Mammary epithelial cell (primary cell): Measurements from ENCODE around the gene FIZ1.

ENCODE experiments used
- CTCF ChIP-seq, 2 donors: IDR thresholded peaks in 1 of 2; conservative IDR thresholded peaks in 1 of 2; 2 replicates each; pipeline ENCODE4 v1.5.1; 2011 to 2012; ENCODE audit warnings: inconsistent platforms in 2 of 2, low read length in 2 of 2, mild to moderate bottlenecking in 2 of 2, control low read depth in 1 of 2, low read depth in 1 of 2; ENCODE audit not compliant: insufficient read depth in 1 of 2; ENCODE audit errors: extremely low read depth in 1 of 2
- EZH2 ChIP-seq: IDR thresholded peaks from 2 replicates; pipeline ENCODE4 v1.6.1; 2012; ENCODE audit warnings: low read length, inconsistent platforms, borderline replicate concordance

GRCh38 chr19:55619286-55619685 lies 20.0 kb upstream of the FIZ1 start:
- TF ChIP-seq CTCF (conservative IDR thresholded peaks at IDR 0.05 in 1 of 2, IDR thresholded peaks at IDR 0.05 in 1 of 2; ENCODE audit: extremely low read depth in 1 of 2, insufficient read depth in 1 of 2, low read depth in 1 of 2, low read length in 2 of 2) (no peak), EZH2 (no peak)
